WTC11 (cell line): Measurements from ENCODE around the gene PARP12. TPM values are rescaled to one million over a fixed set of nuclear protein-coding genes. Genes with fewer than 3 reads are reported as not detected.

ENCODE experiments used
- ATAC-seq: fragments of 200-7000 bp; cut with Tn5 transposase; 2 replicates; pipeline ENCODE4 v1.10.0; 2021; ENCODE audit warnings: mild to moderate bottlenecking, moderate library complexity
- CTCF ChIA-PET: fragments of 300-600 bp; sonication (Branson Sonifier 250); formaldehyde crosslinking; loops from one replicate; lab custom pipeline; 2021; ENCODE audit warnings: antibody characterized with exemption; lab: Charles Lee
- POLR2A ChIA-PET: fragments of 350-600 bp; sonication (Branson Sonifier 250); formaldehyde crosslinking; loops from one replicate; lab custom pipeline; 2021; ENCODE audit warnings: antibody characterized with exemption; lab: Charles Lee
- DNase-seq: peaks from one replicate; pipeline ENCODE4 v3.0.0; 2021; ENCODE audit warnings: low spot score
- H3K27ac Mint-ChIP-seq: 2 replicates; pipeline ENCODE4 v1.8.0; 2021; ENCODE audit warnings: mixed read lengths
- H3K27me3 Mint-ChIP-seq: 2 replicates; pipeline ENCODE4 v1.8.0; 2021; ENCODE audit warnings: low read depth, mild to moderate bottlenecking, moderate library complexity, mixed read lengths
- H3K36me3 Mint-ChIP-seq: 2 replicates; pipeline ENCODE4 v1.8.0; 2021; ENCODE audit warnings: mixed read lengths
- H3K4me1 Mint-ChIP-seq: 2 replicates; pipeline ENCODE4 v1.8.0; 2022; ENCODE audit warnings: mixed read lengths
- H3K4me3 Mint-ChIP-seq: 2 replicates; pipeline ENCODE4 v1.8.0; 2021; ENCODE audit warnings: mild to moderate bottlenecking, moderate library complexity, mixed read lengths
- H3K9me3 Mint-ChIP-seq: 2 replicates; pipeline ENCODE4 v1.8.0; 2021; ENCODE audit warnings: mixed read lengths
- AFF4 ChIP-seq: sonication (generic); formaldehyde crosslinking; IDR thresholded peaks from 2 replicates; pipeline ENCODE4 v1.8.1; 2023; ENCODE audit warnings: mild to moderate bottlenecking, missing genetic modification reagents, borderline replicate concordance
- ATF2 ChIP-seq: sonication (generic); formaldehyde crosslinking; IDR thresholded peaks from 2 replicates; pipeline ENCODE4 v1.8.1; 2022; ENCODE audit warnings: low read depth, missing genetic modification reagents, borderline replicate concordance
- CBFB ChIP-seq: sonication (generic); formaldehyde crosslinking; IDR thresholded peaks from 2 replicates; pipeline ENCODE4 v1.8.1; 2022; ENCODE audit warnings: mild to moderate bottlenecking, low read depth, missing genetic modification reagents
- HMGXB4 ChIP-seq: sonication (generic); formaldehyde crosslinking; IDR thresholded peaks from 2 replicates; pipeline ENCODE4 v1.8.1; 2023; ENCODE audit warnings: mild to moderate bottlenecking, moderate library complexity, missing genetic modification reagents
- KAT7 ChIP-seq: sonication (generic); formaldehyde crosslinking; IDR thresholded peaks from 2 replicates; pipeline ENCODE4 v1.8.1; 2023; ENCODE audit warnings: missing genetic modification reagents, mild to moderate bottlenecking, borderline replicate concordance
- MXD4 ChIP-seq: fragments of 250-450 bp; sonication (Bioruptor Pico); IDR thresholded peaks from 2 replicates; pipeline ENCODE4 v1.8.0; 2021; ENCODE audit warnings: mild to moderate bottlenecking, moderate library complexity, borderline replicate concordance
- MYBL2 ChIP-seq: sonication (generic); formaldehyde crosslinking; IDR thresholded peaks from 2 replicates; pipeline ENCODE4 v1.8.1; 2023; ENCODE audit warnings: mild to moderate bottlenecking, moderate library complexity, missing genetic modification reagents
- NR2C2 ChIP-seq: sonication (generic); formaldehyde crosslinking; IDR thresholded peaks from 2 replicates; pipeline ENCODE4 v1.8.0; 2022; ENCODE audit warnings: mild to moderate bottlenecking, missing genetic modification reagents
- PRDM15 ChIP-seq: sonication (generic); formaldehyde crosslinking; IDR thresholded peaks from 2 replicates; pipeline ENCODE4 v1.8.0; 2022; ENCODE audit warnings: missing genetic modification reagents
- RELA ChIP-seq: sonication (generic); formaldehyde crosslinking; IDR thresholded peaks from 2 replicates; pipeline ENCODE4 v1.8.1; 2022; ENCODE audit warnings: missing genetic modification reagents, mild to moderate bottlenecking, borderline replicate concordance
- SOX15 ChIP-seq: fragments of 250-450 bp; sonication (Bioruptor Pico); IDR thresholded peaks from 2 replicates; pipeline ENCODE4 v1.9.0; 2021; ENCODE audit warnings: mild to moderate bottlenecking
- ZNF232 ChIP-seq: sonication (generic); formaldehyde crosslinking; IDR thresholded peaks from 2 replicates; pipeline ENCODE4 v1.8.0; 2022; ENCODE audit warnings: mild to moderate bottlenecking, missing genetic modification reagents
- ZNF263 ChIP-seq: sonication (generic); formaldehyde crosslinking; IDR thresholded peaks from 2 replicates; pipeline ENCODE4 v1.8.1; 2022; ENCODE audit warnings: low read depth, mild to moderate bottlenecking, moderate library complexity, missing genetic modification reagents
- ZNF425 ChIP-seq: fragments of 250-450 bp; sonication (Bioruptor Pico); conservative IDR thresholded peaks from 2 replicates; pipeline ENCODE4 v1.9.0; 2021; ENCODE audit warnings: mild to moderate bottlenecking
- ZNF532 ChIP-seq: fragments of 250-450 bp; sonication (Bioruptor Pico); IDR thresholded peaks from 2 replicates; pipeline ENCODE4 v1.9.0; 2021; ENCODE audit warnings: mild to moderate bottlenecking, borderline replicate concordance
- ZNF671 ChIP-seq: fragments of 250-450 bp; sonication (Bioruptor Pico); IDR thresholded peaks from 2 replicates; pipeline ENCODE4 v1.8.0; 2021; ENCODE audit warnings: mild to moderate bottlenecking
- total RNA-seq: library from RNA; stranded (reverse); gene quantifications from 3 replicates; pipeline ENCODE4 v1.2.3, GENCODE V29; 2021

The PARP12 gene
- total RNA-seq, 1 experiment from 2014 or later, result 9.1 TPM

GRCh38 chr7:139989366-139990141 is 73.2 kb downstream of the PARP12 start:
- peaks cover 15% of the 10 kb centered on the region for H3K4me1 Mint-ChIP-seq
- CTCF ChIA-PET, result interaction anchor here (0.6 to 2.5 kb wide), 7 partner anchors 13 to 368 kb away, joined by 3 to 9 read pairs (median 6); no protein-coding TSS in a partner anchor
- DNase-seq (no peak), ATAC-seq (peak; percentile 45)
- peaks cover 6% of the 10 kb centered on the region; the same call in 1 of the 2 replicates for H3K9me3 Mint-ChIP-seq
- POLR2A ChIA-PET, result no interaction called here
- H3K27me3 Mint-ChIP-seq, result no peaks in the 10 kb centered on the region; the same call in 1 of the 2 replicates
- H3K4me3 Mint-ChIP-seq, result no peak overlapping the region
- H3K27ac Mint-ChIP-seq, result peak overlapping the region; percentile 34; the same call in 1 of the 2 replicates
- no peaks in the 10 kb centered on the region for H3K36me3 Mint-ChIP-seq
- TF ChIP-seq ZNF532 (CRISPR knock-in tag) (no peak), ZNF232 (no peak), MXD4 (no peak), NR2C2 (no peak), KAT7 (CRISPR knock-in tag) (no peak), ZNF425 (CRISPR knock-in tag) (no peak), CBFB (CRISPR knock-in tag) (no peak), MYBL2 (CRISPR knock-in tag) (no peak), PRDM15 (CRISPR knock-in tag) (no peak), HMGXB4 (CRISPR knock-in tag) (no peak), AFF4 (no peak), ZNF263 (no peak), ATF2 (no peak), RELA (no peak), ZNF671 (CRISPR knock-in tag) (no peak), SOX15 (CRISPR knock-in tag) (no peak)
